GM19463 (cell line): ENCODE results near the gene ICE1.
"Not testable (repeated sequence)": the region's sequence is repeated elsewhere in the genome, so short reads cannot be mapped to it uniquely, and the experiment has no call there.

Experiments used
- ATAC-seq: cut with Tn5 transposase; IDR thresholded peaks from one replicate; pipeline ENCODE4 v1.9.1; 2021; ENCODE audit warnings: mild to moderate bottlenecking, moderate library complexity; ENCODE audit not compliant: unreplicated experiment

ICE1 gene

DNA sequence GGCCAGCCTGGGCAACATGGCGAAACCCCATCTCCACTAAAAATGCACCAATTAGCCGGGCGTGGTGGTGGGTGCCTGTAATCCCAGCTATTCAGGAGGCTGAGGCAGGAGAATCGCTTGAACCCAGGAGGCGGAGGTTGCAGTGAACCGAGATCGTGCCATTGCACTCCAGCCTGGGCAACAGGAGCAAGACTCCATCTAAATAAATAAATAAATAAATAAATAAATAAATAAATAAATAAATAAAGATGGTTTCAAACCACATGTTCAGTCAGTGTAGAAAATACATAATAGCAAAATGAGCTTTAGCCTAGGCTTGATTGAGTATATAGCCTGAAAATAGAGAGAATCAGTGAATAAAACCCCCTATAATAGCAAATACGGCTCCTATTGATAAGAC, 27.4 kb upstream of the ICE1 start:
- not testable (repeated sequence) for ATAC-seq

DNA sequence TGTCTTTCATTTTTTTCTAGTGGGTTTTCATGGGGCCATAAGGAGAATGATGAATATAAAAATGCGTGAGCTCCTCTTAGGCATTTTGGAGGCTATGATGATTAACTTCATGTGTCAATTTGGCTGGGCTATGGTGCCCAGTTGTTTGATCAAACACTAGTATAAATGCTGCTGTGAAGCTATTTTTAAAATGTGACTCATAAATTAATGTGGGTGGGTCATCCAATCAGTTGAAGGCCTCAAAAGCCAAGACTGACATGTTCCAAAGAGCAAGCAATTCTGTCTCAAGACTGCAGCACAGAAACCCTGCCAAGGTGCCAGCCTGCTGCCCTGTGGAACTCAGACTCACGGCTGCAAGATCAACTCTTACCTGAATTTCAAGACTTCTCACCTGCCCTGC, 24.4 kb upstream of the ICE1 start:
- no peak for ATAC-seq

GRCh38 chr5:5401095-5401494, 21.4 kb upstream of the ICE1 start:
- no peak for ATAC-seq

DNA sequence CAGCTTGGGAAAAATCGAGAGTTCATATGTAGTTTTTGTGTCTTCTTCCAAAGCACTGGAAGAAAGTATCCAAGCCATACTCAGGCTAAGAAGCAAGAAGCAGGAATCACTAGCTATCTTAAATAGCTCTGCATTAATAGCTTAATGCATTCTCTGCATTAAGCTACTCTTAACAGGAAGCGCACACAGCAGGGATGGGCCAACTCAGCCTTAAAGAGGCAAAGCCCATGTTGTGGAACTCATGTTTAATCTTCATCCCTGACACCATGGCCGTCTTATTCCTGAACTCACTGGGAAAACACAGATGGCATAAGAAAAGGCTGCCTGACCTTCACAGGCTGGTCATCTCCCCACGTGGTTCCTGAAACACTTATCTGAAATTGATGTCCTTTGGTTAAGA, 18.7 kb upstream of the ICE1 start:
- no peak for ATAC-seq

GRCh38 chr5:5404381-5404780, 18.1 kb upstream of the ICE1 start:
- no peak for ATAC-seq

DNA sequence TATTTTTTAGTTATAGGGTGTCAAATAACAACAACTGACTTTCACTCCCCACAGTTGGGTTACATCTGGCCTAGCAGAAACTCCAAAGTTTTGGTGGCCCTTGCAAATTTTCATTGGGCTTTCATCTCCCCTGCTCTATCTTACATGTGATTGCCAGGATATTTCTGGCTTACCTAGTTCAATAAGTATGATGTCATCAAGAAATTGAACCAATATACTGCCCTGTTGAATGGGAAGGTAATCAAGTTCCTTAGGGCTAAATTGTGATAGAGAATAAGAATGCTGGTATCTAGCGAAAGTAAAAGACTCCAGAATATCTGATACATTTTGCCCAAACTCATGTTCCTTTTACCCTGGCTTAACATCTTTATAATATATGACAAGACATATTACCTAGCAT, 17.0 kb upstream of the ICE1 start:
- no peak for ATAC-seq

- ATAC-seq, result no peak
Observed at GRCh38 chr5:5407924-5408323, 14.6 kb upstream of the ICE1 start.

DNA sequence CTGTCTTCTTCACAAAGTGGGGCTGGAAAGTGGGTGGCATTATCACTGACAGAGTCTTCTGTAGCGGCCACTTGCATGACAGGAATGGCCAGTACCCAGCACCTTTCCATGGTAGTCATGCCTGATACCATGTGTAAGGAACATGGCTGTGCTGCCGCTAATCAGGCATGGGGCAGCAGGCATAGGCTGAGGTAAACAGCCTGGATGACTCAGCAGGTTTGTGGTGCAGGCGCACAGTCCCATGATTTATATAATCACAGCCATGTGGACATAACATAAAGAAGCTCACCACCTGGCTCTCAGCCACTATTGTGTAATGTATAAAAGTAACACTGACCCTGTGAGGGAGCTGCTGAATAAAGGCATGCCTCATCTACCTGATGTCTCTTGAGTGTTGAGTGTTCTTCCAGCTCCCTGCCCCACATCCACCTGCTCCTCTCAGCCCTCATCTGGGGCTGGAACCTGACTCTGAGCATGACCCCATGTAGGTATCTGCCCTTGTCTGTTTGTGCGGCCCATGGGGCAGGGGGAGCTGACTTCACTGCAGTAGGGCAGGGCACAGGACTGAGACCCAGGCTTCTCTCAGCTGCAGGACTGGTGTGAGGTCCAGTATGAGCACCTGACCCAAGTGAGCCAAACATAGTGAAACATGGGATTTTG, 13.2 kb upstream of the ICE1 start:
- ATAC-seq, result no peak

GRCh38 chr5:5413856-5414255, 8.6 kb upstream of the ICE1 start:
- ATAC-seq, result not testable (repeated sequence)

DNA sequence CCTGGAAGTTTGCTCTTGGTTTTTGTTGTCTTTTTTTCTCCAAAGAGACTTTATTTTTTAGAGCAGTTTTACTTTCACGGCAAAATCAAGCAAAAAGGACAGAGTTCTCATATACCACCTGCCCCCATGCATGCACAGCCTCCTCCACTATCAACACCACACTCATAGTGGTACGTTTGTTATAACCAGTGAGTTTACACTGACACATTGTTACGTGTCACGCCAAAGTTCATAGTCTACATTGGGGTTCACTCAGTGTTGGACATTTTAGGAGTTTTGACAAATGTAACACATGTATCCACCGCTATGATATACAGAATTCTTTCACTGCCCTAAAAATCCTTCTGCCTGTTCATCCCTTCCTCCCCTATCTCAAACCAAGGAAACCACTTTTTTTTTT, 7.5 kb upstream of the ICE1 start:
- no peak for ATAC-seq

GRCh38 chr5:5416733-5417132, 5.7 kb upstream of the ICE1 start:
- ATAC-seq, result no peak

DNA sequence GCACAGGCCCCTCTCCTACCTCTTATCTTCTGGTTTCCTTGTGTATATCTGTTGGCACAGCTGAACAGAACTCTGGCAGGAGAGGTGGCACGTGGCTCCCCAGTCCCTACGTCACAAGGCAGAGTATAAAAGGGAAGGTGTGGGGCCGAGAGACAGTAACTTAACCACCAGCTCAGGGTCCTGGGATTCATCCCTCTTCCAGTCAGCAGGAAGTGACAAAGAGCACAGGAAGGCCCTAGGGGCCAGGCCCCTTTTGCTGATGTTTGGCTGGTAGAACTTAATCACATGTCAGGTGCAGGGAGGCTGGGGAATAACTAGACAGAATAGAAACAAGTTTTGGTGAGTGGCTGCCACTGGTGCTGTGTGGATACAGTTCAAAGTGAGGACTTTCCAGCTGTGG, 4.5 kb upstream of the ICE1 start:
- no peak for ATAC-seq

DNA sequence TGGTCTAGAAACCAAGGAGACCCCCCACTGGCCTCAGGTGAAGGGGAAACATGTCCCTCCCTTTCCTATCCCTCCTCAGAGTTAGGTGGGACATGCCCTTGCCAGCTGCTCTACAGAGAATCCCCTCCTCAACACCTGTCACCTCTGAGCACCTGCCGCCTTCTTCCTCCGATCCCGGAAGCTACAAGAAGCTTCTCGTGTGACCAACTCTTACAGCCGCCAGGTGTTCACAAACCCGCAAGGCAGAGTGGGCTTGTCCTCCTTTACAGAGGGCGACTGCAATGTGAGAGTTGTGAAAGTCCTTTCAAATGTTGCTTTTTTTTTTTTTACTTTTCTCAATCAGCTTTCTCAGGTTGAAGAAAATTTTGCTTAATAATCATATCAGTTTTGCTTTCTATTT, 3.7 kb upstream of the ICE1 start:
- ATAC-seq, result no peak

DNA sequence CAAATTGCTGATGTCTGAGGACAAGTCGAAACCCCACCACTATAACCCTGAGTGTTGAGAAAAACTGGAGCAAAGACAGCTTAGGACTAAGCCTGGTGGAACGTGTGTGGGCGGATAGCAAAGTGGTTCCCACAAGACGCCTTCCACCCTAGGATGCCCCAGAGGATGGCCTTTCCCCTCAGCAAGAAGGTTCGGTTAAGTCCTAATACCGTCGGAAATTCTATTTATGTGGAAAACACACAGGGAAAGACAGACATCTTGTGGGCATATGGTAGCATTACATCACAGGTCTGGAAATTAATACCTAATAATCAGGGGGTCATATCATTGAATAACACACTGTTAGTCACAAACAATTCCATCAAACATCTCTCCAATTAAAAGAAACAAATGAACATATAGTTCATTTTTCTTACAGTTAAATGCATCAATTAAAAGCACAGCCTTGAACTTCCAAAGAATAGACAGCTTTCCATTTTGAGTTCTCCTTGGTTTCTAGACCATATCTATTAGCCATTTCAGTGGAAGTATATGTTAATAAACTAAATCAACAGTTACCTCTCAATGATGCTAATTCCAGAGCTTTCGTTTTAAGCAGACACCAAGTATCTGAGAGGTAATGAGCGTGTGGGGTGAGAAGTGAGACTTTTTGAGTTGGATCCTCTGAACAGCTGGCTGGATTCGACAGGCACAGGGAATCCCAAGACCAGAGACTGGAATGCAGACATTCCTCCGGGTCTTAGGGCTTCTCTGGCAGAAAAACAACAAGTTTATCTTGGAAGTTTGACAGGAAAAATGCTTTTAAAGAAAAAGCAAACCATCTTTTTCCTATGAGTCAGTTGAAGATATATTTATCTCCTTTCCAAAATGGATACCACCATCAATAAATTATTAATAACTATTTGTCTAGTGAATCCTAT, 2.9 kb upstream of the ICE1 start:
- no peak for ATAC-seq

GRCh38 chr5:5420251-5420650, 2.2 kb upstream of the ICE1 start:
- no peak for ATAC-seq

DNA sequence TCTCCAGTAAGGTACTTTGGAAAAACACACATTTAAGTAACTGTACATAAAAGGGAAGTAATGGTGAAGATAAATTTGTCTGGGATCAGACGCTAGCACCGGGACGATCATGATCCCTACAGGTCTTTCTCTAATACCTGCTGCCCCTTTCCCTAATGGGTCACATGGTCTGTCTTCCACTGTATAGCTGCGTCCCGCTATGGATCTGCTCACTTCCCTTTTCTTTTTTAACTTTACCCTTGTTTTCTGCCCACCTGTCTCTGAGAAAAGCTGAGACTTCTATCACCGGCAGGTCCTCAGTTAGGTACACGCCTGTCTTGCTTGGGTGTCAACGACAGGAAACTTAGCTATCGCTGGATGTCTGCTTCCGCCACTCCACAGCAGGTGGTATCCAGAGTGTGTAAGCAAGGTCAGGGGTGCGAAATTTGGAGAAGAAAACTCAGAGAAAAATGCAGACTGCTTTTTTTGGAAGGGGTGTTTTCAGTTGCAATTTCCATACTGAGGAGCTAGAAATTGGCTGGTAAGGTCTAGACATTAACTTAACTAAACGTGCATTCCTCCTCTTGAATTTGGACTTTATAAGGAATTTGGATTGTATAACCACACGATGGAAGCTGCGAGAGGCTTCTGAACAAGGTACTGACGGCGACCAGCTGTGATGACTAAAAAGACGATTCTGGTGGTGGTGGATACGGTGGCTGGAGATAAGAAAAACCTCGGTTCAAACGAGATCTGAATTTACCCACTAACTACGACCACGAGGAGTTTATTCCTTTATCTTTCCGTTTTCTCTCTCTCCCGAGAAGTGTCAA, 1.1 kb upstream of the ICE1 start:
- ATAC-seq, result no peak

GRCh38 chr5:5422819-5423515, 490 bp downstream of the ICE1 start:
- peak; percentile 18 for ATAC-seq

DNA sequence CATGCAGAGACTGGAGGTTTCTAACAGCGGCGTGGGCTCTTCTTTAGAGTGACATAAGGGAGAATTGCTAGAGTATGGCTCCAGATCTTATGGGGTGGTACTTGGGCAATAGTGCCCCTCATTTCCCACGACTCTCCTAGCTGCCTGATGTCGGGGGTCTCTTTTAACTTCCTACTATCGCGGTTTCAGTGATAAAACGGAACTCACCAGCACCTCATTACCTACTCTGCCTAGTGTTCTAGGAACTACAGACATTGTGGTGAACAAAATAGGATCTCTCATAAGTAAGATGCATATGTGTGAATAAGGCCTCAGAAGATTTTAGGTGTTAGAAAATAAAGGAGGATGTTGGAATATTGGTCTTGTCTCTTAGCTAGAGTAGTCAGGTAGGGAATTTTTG, 1.1 kb downstream of the ICE1 start:
- no peak for ATAC-seq

DNA sequence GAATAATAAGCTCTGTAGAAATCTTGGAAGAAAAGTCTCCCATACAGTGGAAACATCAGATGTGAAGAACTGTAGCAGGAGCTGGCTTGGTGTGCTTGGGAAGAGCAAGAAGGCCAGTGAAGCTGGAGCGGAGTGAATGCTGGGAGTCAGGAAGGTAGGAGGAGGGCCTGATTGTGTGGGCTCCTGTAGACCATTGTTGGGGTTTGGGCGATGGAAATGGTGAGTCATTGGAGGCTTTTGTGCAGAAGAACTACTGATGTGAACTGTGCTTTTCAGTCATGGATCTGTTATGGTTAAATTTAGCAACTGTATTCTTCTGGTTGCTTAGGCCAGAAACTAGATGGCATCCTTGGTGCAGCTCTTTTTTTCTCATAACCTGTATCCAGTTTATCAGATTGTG, 2.3 kb downstream of the ICE1 start:
- ATAC-seq, result no peak

DNA sequence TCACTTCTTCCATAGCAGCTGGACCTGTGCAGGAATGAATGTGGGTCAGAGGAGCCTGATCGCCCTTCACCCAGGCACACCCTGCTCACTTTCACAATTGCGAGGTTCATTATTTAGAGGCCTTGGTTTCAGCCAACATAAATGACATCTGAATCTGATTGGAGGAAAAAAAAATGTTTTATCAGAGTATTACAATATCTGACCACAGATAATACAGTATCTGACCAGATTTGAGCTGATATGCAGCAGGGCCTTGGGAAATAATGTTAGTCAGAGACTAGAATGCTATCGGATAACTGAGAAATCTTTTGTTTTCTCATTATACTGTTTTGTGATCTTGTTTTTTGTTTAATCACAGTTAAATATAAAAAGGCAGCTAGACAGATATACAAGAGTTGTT, 7.7 kb downstream of the ICE1 start:
- ATAC-seq, result no peak
